ENCODE data around the gene PCDH1.

- TF ChIP-seq CTCF (conservative IDR thresholded peaks at IDR 0.05) (no peak), ZFX (IDR thresholded peaks at IDR 0.05) (no peak)
These were observed 28.8 kb upstream of the PCDH1 start for GRCh38 chr5:141906972-141907371.

All from C4-2B (cell line).